Effector CD8-positive, alpha-beta T cell (primary cell): ENCODE measurements around the gene NXNL1.
"Not testable (repeated sequence)": the region's sequence is repeated elsewhere in the genome, so short reads cannot be mapped to it uniquely, and the experiment has no call there.

Experiments used
- DNase-seq: peaks from one replicate; lab custom pipeline; 2025; lab: John Stamatoyannopoulos, UW

Gene NXNL1

GRCh38 chr19:17486545-17487240 is 26.0 kb upstream of the NXNL1 start:
- DNase-seq, result no peak

GRCh38 chr19:17484520-17485185 is 23.9 kb upstream of the NXNL1 start:
- no peak for DNase-seq

- no peak for DNase-seq
Observed at GRCh38 chr19:17483605-17484002, 22.9 kb upstream of the NXNL1 start.

- DNase-seq, result no peak
Observed at GRCh38 chr19:17482877-17483604, 22.3 kb upstream of the NXNL1 start.

- DNase-seq, result no peak
Observed at GRCh38 chr19:17481986-17482385, 21.3 kb upstream of the NXNL1 start.

GRCh38 chr19:17479325-17479791 is 18.6 kb upstream of the NXNL1 start:
- no peak for DNase-seq

- no peak for DNase-seq
Observed at GRCh38 chr19:17475541-17476115, 14.9 kb upstream of the NXNL1 start.

- not testable (repeated sequence) for DNase-seq
Observed at GRCh38 chr19:17475011-17475540, 14.3 kb upstream of the NXNL1 start.

GRCh38 chr19:17473041-17473440 is 12.3 kb upstream of the NXNL1 start:
- no peak for DNase-seq

GRCh38 chr19:17471410-17472125 is 10.8 kb upstream of the NXNL1 start:
- DNase-seq, result no peak

- DNase-seq, result peak; percentile 91
Observed at GRCh38 chr19:17470068-17470841, 9.5 kb upstream of the NXNL1 start, which contains the start of gene SLC27A1. TSS of gene SLC27A1 (plus strand) at chr19:17470524. CDS start at chr19:17470541, 17 bp downstream.

- peak; percentile 91 for DNase-seq
Observed at GRCh38 chr19:17469481-17470067, 8.8 kb upstream of the NXNL1 start.

- no peak for DNase-seq
Observed at GRCh38 chr19:17469092-17469480, 8.4 kb upstream of the NXNL1 start.

GRCh38 chr19:17468302-17469091 is 7.8 kb upstream of the NXNL1 start:
- no peak for DNase-seq

- no peak for DNase-seq
Observed at GRCh38 chr19:17467471-17468301, 7.0 kb upstream of the NXNL1 start.

GRCh38 chr19:17466487-17466850 is 5.7 kb upstream of the NXNL1 start:
- no peak for DNase-seq

GRCh38 chr19:17458970-17459369 is 1.8 kb downstream of the NXNL1 start:
- no peak for DNase-seq

GRCh38 chr19:17457616-17458015 is 3.1 kb downstream of the NXNL1 start:
- no peak for DNase-seq

GRCh38 chr19:17456127-17456526 is 4.6 kb downstream of the NXNL1 start:
- no peak for DNase-seq
